ENCODE data around the gene GPR39.

The GPR39 gene

DNA sequence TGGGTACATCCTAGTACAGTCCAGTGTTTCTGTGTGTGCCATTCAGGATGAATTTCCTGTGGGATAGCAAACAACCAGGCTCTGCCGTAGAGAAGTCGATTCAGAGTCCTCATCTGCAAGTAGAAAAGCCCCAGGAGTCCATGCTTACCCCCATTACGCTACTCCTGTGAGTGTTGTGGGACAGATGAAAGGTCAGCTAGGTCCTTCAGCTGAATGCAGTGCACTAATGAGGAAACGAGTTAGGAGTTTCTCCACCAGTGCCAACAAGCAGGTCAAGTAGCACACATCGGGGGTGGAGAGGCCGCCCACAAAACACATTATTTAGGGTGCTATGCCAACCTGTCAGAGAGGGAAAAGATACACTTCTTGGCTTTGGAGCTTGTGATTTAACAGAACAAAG is 2.5 kb upstream of the GPR39 start:
- DNase-seq (ENCODE audit: low read depth), result no peak

DNA sequence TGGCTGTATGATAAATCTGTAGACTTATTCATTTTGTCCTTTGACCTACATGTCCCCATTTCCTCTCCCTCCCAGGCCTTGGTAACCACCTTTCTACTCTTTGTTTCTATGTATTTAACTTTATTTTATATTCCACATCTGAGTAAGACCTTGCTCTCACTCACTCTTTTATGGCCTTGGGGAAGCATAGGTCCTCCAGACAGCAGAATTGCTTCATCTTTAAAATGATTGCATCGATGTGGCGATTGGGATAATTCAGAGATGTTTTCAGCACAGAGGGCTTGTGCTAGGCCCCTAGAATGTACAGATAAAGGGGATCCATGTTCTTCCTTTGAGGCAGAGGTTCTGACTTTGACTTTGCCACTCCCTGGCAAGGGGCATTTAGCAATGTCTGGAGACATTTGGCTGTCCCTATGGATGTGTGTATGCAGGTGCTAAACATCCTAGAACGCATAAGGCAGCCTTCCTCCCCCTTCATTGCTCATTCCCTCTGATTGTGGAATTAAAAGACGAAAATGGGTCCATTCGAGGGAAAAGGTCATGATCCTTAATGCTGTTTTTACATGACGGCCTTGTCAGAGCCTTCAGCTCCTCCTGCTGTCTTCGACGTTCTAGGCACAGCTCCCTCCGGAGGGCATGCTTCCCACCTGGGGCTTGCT is 1.2 kb upstream of the GPR39 start:
- DNase-seq (ENCODE audit: low read depth), result no peak

DNA sequence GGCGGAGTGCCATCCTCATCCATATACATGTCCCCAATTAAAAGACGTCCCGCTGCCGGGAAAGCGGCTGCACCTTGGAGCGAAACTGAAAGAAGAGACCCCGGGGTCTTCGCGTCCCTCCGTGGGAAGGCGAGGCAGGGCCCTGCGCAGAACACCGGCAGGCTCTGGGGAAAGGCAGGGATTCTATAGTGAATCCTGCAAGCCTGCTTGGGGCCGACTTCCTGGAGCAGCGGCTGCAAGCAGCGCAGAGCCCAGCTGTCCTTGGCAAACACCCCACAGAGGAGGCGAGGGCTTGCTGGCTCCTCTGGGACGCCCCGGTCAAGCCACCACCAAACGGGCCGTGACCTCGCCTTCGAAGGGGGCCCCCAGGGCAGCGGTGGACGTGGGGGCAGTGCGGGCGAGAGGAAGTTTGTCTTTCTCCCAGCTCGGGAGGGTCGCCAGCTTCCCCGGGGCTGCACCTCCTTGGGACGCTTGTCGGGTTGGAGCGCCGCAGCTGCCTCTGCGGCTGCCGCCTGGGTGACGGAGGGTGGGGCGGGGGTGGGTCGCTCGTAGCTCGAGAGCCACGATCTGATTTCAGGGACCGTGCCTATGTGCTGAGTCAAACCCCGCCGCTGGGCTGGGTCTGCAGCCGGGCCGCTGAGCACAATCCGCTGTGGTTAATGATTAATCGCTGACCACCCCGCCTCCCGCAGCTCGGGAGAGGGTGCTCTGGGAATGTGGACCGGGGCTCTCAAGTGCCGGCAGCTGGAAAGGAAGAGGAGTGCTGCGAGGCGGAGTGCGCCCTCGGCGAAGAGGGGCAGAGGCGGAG is 486 bp upstream of the GPR39 start:
- DNase-seq (ENCODE audit: low read depth), result no peak

DNA sequence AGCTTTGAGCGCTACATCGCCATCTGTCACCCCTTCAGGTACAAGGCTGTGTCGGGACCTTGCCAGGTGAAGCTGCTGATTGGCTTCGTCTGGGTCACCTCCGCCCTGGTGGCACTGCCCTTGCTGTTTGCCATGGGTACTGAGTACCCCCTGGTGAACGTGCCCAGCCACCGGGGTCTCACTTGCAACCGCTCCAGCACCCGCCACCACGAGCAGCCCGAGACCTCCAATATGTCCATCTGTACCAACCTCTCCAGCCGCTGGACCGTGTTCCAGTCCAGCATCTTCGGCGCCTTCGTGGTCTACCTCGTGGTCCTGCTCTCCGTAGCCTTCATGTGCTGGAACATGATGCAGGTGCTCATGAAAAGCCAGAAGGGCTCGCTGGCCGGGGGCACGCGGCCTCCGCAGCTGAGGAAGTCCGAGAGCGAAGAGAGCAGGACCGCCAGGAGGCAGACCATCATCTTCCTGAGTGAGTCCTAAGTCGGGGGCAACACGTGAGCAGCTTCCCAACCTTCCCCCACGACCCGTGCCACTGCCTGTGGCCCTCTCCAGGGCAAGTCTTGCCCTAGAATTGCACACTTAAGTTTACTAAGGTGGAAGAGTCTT is 928 bp downstream of the GPR39 start:
- no peak for DNase-seq (ENCODE audit: low read depth)

DNA sequence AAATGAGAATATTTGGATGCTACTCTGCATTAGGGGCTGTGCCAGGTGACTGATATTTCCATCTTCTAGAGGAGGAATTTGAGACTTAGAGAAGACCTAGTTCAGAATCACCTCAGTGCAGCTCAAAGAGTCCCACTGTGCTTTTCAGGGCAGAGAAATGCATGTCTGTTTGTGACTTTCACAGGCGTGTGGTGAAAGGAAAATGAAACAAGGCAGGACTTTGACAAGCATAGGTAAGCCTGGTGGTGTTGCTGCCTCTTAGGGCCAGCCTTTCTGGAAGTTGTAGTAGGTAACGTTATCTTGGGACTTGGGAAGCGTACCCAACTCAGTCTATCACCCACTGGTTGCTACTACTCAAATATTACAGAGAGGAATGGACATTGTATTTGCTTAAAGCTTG is 2.6 kb downstream of the GPR39 start:
- no peak for DNase-seq (ENCODE audit: low read depth)

DNA sequence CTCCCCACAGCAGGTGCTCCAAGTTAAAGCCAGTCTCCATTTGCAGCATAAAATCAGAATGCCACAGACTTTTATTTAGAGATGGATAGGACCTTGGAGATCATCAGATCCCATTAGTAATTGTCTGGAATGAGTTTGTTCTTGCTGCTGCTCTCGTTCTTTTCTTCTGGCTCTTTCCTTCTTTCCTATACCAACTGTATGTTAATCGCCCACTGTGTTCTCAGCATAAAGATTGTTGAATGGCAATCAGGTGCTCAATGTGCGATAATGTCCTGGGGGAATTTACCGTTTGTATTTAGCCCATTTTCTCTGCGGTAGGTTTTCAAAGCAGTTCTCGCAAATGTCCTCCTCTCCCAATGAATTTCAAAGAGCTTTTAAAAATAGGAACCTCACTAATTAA is 3.3 kb downstream of the GPR39 start:
- no peak for DNase-seq (ENCODE audit: low read depth)

DNA sequence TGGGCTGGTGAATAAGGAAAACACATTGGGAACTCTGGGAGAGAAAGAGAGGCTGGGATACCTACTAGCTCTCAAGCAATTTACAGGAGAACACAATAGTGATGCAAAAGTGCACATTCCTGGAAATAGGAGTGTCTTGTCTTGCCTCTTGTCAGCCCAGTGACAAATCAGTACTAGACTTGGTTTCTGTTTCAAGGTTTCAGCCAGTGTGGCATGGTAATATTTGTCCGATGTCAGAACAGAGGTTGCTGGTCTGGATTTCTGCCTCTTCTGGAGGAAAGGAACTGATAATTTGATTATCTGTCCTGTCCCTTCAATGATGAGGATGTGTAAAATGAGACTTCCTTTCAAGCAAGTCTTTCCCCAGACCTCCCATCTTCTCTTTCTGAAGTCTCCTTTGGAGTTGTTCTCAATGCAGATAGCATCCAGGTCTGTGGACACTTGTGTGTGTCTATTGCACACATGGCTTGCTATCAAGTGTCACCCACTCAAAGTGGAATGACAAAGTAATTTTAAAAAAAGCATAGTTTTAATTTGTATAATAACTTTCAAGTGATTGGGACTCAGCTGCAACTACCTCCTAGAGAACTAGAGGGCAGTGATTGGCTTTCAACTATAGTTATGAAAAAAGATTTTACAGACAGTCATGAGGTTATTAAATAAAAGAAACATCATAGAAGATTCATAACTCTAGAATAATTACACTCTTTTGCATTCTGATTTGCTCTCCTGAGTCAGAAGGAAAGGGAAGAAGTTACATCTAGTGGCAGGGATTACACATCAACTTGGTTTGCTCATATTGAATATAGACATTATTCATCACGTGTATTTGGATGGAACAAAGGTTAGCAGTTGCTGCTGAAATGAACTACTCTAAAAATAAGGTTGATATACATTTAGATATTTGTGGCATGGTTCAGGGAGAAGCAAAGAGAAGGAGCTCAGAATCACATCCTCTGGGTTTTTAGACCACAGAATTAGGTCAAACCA is 4.5 kb downstream of the GPR39 start:
- no peak for DNase-seq (ENCODE audit: low read depth)

DNA sequence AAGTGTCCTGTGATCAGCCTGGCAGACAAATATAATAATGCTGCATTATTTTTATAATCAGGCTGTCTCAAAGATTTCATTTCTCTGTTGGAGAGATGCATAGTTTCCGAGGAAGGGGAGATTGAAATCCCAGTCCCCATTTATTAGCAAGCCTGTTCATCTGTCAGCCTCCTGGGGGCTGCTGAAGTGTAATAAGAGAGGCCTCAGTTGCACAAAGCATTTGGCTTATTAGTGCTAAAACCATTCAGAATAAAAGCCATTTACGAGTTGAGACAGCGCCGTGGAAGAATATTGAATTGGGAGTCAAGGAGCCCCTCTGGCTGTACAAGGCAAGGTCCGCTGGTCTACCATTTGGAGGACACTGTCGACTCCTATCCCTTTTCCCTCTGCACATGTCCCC is 6.1 kb downstream of the GPR39 start:
- DNase-seq (ENCODE audit: low read depth), result no peak

DNA sequence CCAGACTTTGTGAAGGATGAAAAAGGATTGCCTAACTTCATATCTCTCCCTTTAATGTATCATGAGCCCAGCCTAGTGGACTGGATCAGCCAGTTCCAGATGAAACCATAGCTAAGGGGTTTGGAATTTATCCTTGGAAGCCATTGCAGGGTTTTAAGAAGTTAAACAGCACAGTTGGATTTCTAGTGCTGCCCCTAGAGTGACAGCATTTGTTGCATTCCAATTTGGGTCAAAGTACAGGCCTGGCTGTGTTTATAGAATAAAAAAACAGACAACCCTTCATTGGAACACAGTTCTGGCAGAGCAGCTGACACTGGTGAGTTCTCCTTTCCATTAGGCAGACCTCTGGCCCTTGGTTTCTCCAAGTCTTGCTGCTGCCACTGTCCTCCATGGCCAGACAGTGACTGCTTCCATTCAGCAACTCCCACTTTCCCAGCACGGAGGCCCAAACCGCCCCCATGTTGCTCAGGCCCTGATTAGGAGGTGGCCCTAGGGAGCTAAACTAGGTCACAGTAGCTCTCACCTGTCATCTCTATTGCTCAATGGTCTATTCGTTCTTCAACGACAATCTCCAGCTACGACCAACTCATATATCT is 8.0 kb downstream of the GPR39 start:
- DNase-seq (ENCODE audit: low read depth), result no peak

DNA sequence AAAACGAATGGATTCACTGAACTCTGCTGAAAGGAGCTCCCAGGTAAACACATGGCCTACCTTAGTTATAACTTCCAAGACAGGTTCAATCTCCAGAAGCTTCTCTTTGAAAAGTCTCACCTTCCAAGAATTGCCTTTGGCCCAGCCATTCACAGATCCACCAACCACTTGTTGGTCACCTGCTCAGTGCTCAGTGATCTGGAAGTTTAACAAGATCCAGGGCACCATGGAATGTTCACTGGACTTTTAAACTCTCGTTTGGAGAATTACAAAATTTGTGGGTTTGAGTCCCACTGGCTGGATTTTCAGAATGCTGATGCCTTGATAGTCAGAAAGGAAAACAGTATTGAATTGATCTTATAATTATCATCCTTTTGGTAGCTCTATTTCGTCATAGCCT is 9.4 kb downstream of the GPR39 start:
- no peak for DNase-seq (ENCODE audit: low read depth)

DNA sequence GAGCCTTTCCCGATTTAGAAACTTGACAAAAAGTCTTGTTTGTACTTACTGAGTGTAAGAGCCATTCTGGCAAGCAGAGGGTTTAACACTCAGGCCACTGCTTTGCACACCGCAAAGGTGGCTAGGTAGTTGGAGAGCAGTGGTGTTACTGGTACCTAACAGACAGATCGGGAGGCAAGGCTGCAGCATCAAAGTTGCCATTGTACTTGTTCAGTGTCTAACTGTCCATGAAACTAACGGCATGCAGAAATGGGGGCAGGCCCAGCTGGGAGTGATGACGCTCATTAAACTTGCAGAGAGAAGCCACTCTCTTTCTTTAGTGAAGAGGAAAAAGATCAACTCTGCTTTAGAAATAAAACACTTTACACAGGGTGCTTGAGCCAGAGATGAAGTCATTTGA is 10.1 kb downstream of the GPR39 start:
- no peak for DNase-seq (ENCODE audit: low read depth)

DNA sequence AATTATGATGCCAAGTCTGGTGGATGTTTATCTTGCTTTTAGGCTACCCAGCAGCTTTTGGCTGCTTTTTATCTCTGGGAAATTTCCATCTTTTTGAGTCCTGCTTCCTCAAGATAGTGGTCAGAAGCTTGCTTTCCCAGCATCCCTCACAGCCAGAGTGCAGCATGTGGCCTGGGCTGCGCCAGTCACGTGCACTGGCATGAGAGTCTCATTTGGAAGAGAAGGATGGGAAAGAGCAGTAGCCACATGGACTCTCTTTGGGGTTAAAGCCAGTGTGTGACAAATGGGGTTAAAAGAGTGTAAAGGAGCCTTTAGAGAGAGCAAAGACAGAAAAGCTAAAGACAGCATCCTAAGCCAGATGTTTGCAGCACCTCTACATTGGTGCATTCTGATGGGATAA is 12.7 kb downstream of the GPR39 start:
- no peak for DNase-seq (ENCODE audit: low read depth)

DNA sequence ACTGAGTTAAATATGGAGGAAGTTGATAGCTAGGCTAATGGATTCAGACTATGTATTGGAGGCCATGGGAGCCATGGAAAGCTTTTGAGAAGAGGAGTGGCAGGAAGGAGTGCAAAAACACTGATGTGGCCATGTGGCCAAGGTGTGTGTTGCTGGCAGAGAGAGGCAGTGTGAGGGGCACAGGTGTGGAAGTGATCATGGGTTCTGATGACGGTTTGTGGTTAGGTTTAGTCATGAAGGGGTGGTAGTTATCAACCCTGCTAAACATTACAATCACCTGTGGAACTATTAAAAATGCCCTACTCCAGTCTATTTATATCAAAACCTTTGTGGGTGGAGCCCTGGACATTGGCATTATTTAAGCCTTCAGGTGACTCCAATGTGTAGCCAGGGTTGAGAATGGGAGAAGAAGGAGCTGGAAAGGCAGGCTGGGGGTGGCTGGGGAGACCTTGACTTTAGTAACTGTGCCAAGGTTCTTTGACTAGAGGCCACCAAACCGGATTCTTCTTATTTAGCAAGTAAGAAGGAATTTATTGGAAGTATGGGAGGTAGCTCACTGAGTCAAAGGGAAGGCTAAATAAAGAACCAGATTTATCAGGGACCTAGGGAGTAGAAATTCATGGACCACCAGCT is 13.5 kb downstream of the GPR39 start:
- DNase-seq (ENCODE audit: low read depth), result no peak

DNA sequence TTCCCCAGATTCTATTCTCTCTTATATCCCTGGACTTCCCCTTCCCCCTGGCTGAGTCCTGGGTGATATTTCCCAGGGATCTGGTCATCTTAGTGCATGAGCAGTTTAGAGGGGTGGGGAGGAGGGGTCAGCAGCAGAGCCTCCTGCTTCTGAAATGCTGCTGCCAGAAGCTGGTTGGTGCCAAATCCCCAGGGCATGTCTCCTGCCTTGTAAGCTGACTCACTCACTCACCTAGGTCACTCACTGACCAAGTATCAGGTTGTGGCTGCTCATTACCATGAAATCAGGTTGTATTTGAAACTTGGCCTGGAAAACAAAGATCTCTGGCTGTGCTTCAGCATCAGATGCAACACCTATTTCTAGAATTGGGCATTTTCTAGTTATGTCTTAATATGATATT is 14.3 kb downstream of the GPR39 start:
- DNase-seq (ENCODE audit: low read depth), result no peak

DNA sequence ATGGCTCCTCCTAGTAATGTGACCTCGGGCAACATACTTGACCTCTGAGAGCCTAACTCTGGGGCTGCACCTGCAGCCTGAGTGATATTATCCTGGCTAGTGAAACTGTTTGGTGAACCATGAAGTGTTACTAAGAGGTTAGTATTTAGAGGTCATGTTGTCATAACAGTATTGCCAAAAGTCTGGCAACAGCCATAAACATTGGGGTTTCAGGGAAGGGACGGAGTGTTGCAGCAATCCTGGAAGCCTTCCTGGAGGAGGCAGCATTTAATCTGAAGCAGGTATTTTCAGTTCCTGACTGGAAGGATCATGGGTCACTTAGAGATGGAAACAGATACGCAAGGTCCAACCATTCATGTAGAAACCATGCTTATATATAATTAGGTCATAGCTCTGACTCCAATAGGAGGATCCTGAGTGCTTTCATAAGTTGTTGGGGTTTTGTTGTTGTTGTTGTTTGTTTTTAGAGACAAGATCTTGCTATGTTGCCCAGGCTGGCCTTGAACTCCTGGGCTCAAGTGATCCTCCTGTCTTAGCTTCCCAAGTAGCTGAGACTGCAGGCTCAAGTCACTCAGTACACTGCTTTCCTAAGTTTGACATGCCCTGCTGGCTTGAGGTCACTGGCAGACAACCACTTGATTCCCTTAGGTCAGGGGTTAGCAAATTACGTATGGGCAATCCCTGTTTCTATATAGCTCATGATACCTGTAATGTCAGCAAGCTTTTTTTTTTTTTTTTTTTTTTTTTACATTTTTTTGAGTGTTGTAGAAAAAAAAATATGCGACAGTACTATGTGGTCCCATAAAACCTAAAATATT is 21.5 kb downstream of the GPR39 start:
- DNase-seq (ENCODE audit: low read depth), result no peak

DNA sequence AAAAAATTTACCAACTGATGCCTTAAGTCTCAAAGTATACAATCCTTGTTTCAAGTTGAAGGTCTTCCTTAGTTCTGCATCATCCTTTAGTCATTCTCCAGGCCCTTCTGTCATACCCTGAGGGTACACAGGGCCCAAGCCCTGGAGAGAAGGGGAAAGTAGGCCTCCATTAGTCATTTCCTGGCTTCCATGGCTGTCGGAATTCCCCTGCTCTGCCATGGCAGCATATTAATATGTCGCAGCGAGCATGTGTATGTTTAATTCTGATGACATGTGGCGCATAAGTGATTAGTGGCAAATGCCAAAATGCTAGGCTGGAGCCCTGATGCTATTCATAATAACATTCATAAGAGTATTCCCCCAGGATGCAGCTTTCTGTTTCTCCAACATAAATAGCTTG is 22.1 kb downstream of the GPR39 start:
- DNase-seq (ENCODE audit: low read depth), result no peak

DNA sequence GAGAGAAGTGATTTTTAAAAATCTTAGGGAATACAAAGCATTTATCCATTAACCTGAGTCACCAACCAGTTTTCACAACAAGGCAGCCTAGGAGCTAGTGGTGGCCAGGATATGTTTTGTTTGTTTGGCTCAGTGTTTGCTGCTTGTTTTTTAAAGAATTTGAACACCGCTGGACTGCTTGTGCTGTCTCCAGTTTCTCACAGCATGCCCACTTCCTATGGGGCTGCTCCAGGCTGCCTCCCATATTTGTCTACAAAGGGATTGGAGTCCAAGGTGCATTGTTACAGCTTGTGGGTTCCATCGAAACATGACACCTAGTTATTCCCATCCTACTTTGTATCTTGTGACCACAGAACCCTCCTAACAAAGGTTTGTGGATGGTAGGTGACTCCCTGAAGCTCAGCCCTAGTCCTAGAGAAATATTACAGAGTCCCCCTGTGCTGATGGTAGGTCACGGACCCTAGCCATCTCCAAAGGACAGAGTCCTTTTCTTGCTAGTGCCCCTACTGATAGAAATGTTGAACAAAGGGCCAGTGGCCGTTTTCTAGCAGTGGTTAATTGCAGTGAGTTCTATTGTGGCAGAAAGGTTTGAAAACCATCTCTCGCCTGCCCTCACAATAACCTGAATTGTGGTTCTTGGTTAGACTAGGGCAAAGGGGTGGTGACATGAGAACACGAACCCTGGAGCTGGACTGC is 23.2 kb downstream of the GPR39 start:
- DNase-seq (ENCODE audit: low read depth), result no peak

DNA sequence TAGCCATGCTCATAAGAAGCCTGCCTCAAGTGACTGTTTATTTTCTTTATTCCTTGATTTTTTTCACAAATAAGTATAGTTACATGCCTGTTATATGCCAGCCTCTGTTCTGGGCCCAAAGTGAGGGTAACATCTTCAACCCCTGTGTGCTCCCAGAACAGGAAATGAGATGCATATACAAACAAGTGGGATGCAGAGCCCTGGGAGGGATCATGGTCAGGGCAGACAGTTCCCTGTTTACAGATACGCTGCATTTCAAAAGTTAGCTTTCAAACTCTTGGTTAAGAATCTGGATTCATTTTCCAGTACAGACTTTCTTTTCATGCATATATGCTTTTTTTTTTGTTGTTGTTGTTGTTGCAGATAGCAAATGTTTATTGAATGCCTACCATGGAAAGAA is 24.4 kb downstream of the GPR39 start:
- no peak for DNase-seq (ENCODE audit: low read depth)

DNA sequence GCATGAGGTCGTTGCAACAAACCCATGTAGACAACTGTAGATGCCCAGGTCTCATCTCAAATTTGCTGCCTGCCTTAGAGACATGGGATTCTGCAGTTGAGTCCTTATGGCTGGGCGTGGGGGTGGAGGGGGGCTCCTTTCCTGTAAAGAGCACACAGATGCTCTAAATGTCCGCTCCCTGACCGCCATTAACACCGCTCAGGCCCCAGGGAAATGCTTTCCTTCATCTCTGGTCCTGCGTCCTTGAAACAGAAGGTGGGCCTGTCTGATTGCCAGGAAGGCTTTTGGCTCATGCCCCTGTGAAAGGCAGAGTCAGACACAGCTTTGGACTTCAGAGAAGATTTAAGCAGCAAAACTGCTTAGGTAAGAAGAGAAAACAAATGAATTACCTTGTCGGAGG is 25.7 kb downstream of the GPR39 start:
- DNase-seq (ENCODE audit: low read depth), result no peak

DNA sequence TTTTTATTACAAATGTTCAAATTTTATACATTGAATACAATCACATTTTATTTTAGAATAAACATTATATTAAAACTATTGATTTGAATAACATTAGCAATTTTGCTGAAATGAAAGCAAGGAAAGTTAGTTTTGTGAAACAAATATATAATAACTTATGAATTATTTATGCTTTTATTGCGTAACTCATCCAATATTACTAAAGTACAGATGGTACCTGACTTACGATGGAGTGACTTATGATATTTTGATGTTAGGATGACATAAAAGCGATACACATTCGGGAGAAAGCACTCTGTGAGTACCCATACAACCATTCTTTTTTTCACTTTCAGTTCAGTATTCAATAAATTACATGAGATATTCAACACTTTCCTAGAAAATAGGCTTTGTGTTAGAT is 26.5 kb downstream of the GPR39 start:
- no peak for DNase-seq (ENCODE audit: low read depth)
